Osteoblast (primary cell): ENCODE measurements around the gene PELI1. TPM values are rescaled to one million over a fixed set of nuclear protein-coding genes. Genes with fewer than 3 reads are reported as not detected.

Source experiments
- DNase-seq: peaks from one replicate; pipeline ENCODE4 v3.0.0; 2011; ENCODE audit warnings: low spot score, mixed read lengths; ENCODE audit not compliant: insufficient read length; ENCODE audit errors: missing footprints
- H2AFZ ChIP-seq: 2 replicates; pipeline ENCODE4 v1.6.0; 2011; ENCODE audit warnings: mild to moderate bottlenecking, low read length
- H3K27ac ChIP-seq: 2 replicates; pipeline ENCODE4 v1.5.1; 2011; ENCODE audit warnings: mild to moderate bottlenecking, low read depth, low read length, moderate library complexity
- H3K27me3 ChIP-seq: 2 replicates; pipeline ENCODE4 v1.6.0; 2012; ENCODE audit warnings: mild to moderate bottlenecking, control low read depth, inconsistent platforms, low read length, moderate library complexity; ENCODE audit not compliant: insufficient read depth
- H3K36me3 ChIP-seq: 2 replicates; pipeline ENCODE4 v1.5.1; 2011; ENCODE audit warnings: mild to moderate bottlenecking, low read length, control low read depth, moderate library complexity; ENCODE audit not compliant: insufficient read depth
- H3K4me1 ChIP-seq: 2 replicates; pipeline ENCODE4 v1.5.1; 2011; ENCODE audit warnings: mild to moderate bottlenecking, low read length, control low read depth, moderate library complexity; ENCODE audit not compliant: insufficient read depth
- H3K4me2 ChIP-seq: 2 replicates; pipeline ENCODE4 v1.6.0; 2011; ENCODE audit warnings: mild to moderate bottlenecking, low read length; ENCODE audit not compliant: insufficient read depth
- H3K4me3 ChIP-seq: fragments of 200-600 bp; sonication (generic); 3 replicates; pipeline ENCODE4 v1.5.1; 2012; ENCODE audit warnings: mild to moderate bottlenecking, low read length, inconsistent platforms; ENCODE audit not compliant: insufficient read depth
- H3K79me2 ChIP-seq: 2 replicates; pipeline ENCODE4 v1.6.0; 2012; ENCODE audit warnings: mild to moderate bottlenecking, low read length, control low read depth, inconsistent platforms; ENCODE audit not compliant: insufficient read depth
- H3K9me3 ChIP-seq: 2 replicates; pipeline ENCODE4 v1.5.1; 2011; ENCODE audit warnings: low read depth, low read length, control low read depth
- H4K20me1 ChIP-seq: 2 replicates; pipeline ENCODE4 v1.6.0; 2012; ENCODE audit warnings: mild to moderate bottlenecking, low read length, control low read depth; ENCODE audit not compliant: insufficient read depth
- total RNA-seq: library from RNA; depleted of rRNA; stranded (reverse); fragments of >200 nt; gene quantifications from 2 replicates; pipeline ENCODE4 v1.2.3, GENCODE V29; 2012
- TF ChIP-seq, protein P1 (sequence below): IDR thresholded peaks from 2 replicates; pipeline ENCODE4 v1.5.1; 2011; ENCODE audit warnings: mild to moderate bottlenecking, low read depth, low read length, moderate library complexity; ENCODE audit errors: extremely low read depth

The PELI1 gene
- total RNA-seq, 1 donor: 5.1 TPM

- Histone ChIP-seq H3K4me3 (no peak overlapping the region), H3K36me3 (no peaks in the 10 kb centered on the region), H3K27me3 (peaks cover 65% of the 10 kb centered on the region), H3K4me1 (no peaks in the 10 kb centered on the region), H2AFZ (no peak overlapping the region), H3K4me2 (no peak overlapping the region), H3K79me2 (no peaks in the 10 kb centered on the region), H3K9me3 (no peaks in the 10 kb centered on the region), H4K20me1 (no peaks in the 10 kb centered on the region), H3K27ac (no peak overlapping the region)
- DNase-seq: no peak
- TF ChIP-seq, protein P1, sequence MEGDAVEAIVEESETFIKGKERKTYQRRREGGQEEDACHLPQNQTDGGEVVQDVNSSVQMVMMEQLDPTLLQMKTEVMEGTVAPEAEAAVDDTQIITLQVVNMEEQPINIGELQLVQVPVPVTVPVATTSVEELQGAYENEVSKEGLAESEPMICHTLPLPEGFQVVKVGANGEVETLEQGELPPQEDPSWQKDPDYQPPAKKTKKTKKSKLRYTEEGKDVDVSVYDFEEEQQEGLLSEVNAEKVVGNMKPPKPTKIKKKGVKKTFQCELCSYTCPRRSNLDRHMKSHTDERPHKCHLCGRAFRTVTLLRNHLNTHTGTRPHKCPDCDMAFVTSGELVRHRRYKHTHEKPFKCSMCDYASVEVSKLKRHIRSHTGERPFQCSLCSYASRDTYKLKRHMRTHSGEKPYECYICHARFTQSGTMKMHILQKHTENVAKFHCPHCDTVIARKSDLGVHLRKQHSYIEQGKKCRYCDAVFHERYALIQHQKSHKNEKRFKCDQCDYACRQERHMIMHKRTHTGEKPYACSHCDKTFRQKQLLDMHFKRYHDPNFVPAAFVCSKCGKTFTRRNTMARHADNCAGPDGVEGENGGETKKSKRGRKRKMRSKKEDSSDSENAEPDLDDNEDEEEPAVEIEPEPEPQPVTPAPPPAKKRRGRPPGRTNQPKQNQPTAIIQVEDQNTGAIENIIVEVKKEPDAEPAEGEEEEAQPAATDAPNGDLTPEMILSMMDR: no peak
Observed at GRCh38 chr2:64192125-64192479, 47.9 kb upstream of the PELI1 start.

- peaks cover 70% of the 10 kb centered on the region for H3K27me3 ChIP-seq
- no peak overlapping the region for H2AFZ ChIP-seq
- H3K36me3 ChIP-seq: no peaks in the 10 kb centered on the region
- TF ChIP-seq, protein P1: no peak
- no peaks in the 10 kb centered on the region for H3K79me2 ChIP-seq
- H3K27ac ChIP-seq: no peak overlapping the region
- H3K4me2 ChIP-seq: no peak overlapping the region
- no peaks in the 10 kb centered on the region for H3K9me3 ChIP-seq
- no peaks in the 10 kb centered on the region for H4K20me1 ChIP-seq
- no peak for DNase-seq
- no peaks in the 10 kb centered on the region for H3K4me1 ChIP-seq
- H3K4me3 ChIP-seq: no peak overlapping the region
Observed at GRCh38 chr2:64189586-64189985, 45.4 kb upstream of the PELI1 start.

DNA sequence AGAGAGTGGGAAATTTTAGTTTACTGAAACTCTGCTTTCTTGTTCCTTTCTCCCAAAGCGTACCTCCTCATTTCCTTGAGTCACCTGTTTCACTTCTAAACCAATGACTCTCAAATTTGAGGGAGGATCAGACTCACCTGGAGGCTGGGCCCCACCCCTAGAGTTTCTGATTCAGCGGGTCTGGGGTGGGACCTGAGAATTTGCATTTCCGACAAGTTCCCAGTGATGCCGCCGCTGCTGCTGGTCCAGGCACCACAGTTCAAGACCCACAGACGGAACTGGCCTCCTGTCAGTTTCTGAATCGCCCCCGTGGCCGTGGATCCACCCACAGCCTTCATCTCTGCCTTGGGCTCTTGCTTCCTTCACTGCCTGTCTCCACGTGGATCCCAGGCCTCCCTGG, 44.9 kb upstream of the PELI1 start:
- TF ChIP-seq, protein P1: no peak
- Histone ChIP-seq H3K9me3 (no peaks in the 10 kb centered on the region), H3K27me3 (peaks cover 70% of the 10 kb centered on the region), H4K20me1 (no peaks in the 10 kb centered on the region), H3K4me1 (no peaks in the 10 kb centered on the region), H3K79me2 (no peaks in the 10 kb centered on the region), H2AFZ (no peak overlapping the region), H3K4me2 (no peak overlapping the region), H3K27ac (no peak overlapping the region), H3K36me3 (no peaks in the 10 kb centered on the region), H3K4me3 (no peak overlapping the region)
- DNase-seq: no peak

- no peak overlapping the region for H3K4me2 ChIP-seq
- H3K4me3 ChIP-seq: no peak overlapping the region
- no peak overlapping the region for H3K27ac ChIP-seq
- H3K4me1 ChIP-seq: no peaks in the 10 kb centered on the region
- no peak overlapping the region for H2AFZ ChIP-seq
- no peaks in the 10 kb centered on the region for H3K79me2 ChIP-seq
- TF ChIP-seq, protein P1: no peak
- no peaks in the 10 kb centered on the region for H3K9me3 ChIP-seq
- no peak for DNase-seq
- H4K20me1 ChIP-seq: no peaks in the 10 kb centered on the region
- H3K27me3 ChIP-seq: peaks cover 56% of the 10 kb centered on the region
- no peaks in the 10 kb centered on the region for H3K36me3 ChIP-seq
Observed at GRCh38 chr2:64186699-64187605, 42.7 kb upstream of the PELI1 start.
